H1 (cell line): ENCODE measurements around the gene FBN3.

Experiments
- BACH1 ChIP-seq: IDR thresholded peaks from 2 replicates; pipeline ENCODE4 v1.6.1; 2012; ENCODE audit warnings: low read length, improper control_type of control experiment
- EZH2 ChIP-seq: fragments of 200-600 bp; sonication (generic); IDR thresholded peaks from 2 replicates; pipeline ENCODE4 v1.7.1; 2012; ENCODE audit warnings: low read depth, mild to moderate bottlenecking, moderate library complexity, low read length, inconsistent platforms; ENCODE audit not compliant: severe bottlenecking
- TF ChIP-seq, protein P1 (sequence below), 3 experiments: IDR thresholded peaks; 1 replicate in 2 of 3; 2 replicates in 1 of 3; pipeline versions ENCODE4 v1.5.1 to v1.6.1; 2011; ENCODE audit warnings: low read length in 3 of 3, mild to moderate bottlenecking in 3 of 3, inconsistent platforms in 2 of 3, low read depth in 1 of 3, moderate library complexity in 1 of 3; ENCODE audit not compliant: insufficient read depth in 1 of 3; ENCODE audit errors: control extremely low read depth in 1 of 3

DNA sequence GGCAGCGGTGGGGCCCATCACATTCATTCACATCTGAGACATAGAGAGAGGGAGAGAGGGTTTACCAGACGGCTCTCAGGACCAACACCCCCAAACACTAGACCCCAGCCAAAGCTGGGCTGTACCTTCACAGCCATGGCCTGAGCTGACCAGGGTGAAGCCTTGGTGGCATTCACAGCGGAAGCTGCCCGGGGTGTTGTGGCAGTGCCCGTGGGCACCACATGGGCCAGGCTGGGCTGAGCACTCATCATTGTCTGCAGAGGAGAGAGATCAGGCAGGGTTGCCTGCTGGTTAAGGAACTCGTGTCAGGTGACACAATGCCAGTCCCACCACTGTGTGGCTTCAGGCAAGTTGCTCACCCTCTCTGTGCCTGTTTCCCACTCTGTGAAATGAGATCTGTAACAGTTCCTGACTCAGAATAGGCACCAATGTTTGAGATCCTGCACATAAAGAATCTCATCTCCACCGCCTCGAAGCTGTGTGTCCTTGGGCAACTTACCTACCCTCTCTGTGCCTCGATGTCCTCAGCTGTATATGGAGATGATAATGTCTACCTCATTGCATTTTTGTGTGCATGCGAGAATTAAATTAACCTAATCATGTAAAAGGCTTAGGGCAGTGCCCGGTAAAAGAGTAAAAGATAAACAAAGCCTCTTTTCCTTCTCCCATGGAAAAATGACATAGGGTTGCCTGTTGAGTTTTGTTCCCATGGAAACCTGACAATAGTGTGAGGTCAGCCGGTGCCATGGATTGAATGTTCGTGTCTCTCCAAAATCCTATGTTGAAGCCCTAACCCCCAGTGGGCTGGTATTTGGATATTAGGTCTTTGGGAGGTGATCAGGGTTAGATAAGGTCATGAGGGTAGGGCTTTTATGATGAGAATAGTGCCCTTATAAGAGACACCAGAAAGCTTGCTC is 74.0 kb downstream of the FBN3 start:
- TF ChIP-seq, protein P1, sequence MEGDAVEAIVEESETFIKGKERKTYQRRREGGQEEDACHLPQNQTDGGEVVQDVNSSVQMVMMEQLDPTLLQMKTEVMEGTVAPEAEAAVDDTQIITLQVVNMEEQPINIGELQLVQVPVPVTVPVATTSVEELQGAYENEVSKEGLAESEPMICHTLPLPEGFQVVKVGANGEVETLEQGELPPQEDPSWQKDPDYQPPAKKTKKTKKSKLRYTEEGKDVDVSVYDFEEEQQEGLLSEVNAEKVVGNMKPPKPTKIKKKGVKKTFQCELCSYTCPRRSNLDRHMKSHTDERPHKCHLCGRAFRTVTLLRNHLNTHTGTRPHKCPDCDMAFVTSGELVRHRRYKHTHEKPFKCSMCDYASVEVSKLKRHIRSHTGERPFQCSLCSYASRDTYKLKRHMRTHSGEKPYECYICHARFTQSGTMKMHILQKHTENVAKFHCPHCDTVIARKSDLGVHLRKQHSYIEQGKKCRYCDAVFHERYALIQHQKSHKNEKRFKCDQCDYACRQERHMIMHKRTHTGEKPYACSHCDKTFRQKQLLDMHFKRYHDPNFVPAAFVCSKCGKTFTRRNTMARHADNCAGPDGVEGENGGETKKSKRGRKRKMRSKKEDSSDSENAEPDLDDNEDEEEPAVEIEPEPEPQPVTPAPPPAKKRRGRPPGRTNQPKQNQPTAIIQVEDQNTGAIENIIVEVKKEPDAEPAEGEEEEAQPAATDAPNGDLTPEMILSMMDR (IDR thresholded peaks at IDR 0.05; ENCODE audit: control extremely low read depth in 1 of 3, insufficient read depth in 1 of 3, low read depth in 1 of 3, low read length in 3 of 3): no peak
- no peak for TF ChIP-seq EZH2
- no peak for TF ChIP-seq BACH1
